NB4 (cell line): Measurements from ENCODE around the gene RTP4.

ENCODE experiments used
- DNase-seq: peaks from one replicate; pipeline ENCODE4 v3.0.0; 2010; ENCODE audit warnings: low read depth
- H3K4me3 ChIP-seq: one replicate; pipeline ENCODE4 v1.5.1; 2011; ENCODE audit warnings: mild to moderate bottlenecking, low read depth, low read length, moderate library complexity
- MYC ChIP-seq: IDR thresholded peaks from 2 replicates; pipeline ENCODE4 v1.6.1; 2011; ENCODE audit warnings: low read depth, low read length
- POLR2A ChIP-seq: IDR thresholded peaks from 2 replicates; pipeline ENCODE4 v1.6.1; 2011; ENCODE audit warnings: mild to moderate bottlenecking; ENCODE audit not compliant: insufficient read length; ENCODE audit errors: extremely low read depth
- TF ChIP-seq, protein P1 (sequence below): IDR thresholded peaks from one replicate; pipeline ENCODE4 v1.5.1; 2012; ENCODE audit warnings: low read depth, low read length
- TF ChIP-seq, protein P2 (sequence below): IDR thresholded peaks from 2 replicates; pipeline ENCODE4 v1.6.1; 2011; ENCODE audit warnings: low read depth, low read length

The RTP4 gene, protein sequence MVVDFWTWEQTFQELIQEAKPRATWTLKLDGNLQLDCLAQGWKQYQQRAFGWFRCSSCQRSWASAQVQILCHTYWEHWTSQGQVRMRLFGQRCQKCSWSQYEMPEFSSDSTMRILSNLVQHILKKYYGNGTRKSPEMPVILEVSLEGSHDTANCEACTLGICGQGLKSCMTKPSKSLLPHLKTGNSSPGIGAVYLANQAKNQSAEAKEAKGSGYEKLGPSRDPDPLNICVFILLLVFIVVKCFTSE

DNA sequence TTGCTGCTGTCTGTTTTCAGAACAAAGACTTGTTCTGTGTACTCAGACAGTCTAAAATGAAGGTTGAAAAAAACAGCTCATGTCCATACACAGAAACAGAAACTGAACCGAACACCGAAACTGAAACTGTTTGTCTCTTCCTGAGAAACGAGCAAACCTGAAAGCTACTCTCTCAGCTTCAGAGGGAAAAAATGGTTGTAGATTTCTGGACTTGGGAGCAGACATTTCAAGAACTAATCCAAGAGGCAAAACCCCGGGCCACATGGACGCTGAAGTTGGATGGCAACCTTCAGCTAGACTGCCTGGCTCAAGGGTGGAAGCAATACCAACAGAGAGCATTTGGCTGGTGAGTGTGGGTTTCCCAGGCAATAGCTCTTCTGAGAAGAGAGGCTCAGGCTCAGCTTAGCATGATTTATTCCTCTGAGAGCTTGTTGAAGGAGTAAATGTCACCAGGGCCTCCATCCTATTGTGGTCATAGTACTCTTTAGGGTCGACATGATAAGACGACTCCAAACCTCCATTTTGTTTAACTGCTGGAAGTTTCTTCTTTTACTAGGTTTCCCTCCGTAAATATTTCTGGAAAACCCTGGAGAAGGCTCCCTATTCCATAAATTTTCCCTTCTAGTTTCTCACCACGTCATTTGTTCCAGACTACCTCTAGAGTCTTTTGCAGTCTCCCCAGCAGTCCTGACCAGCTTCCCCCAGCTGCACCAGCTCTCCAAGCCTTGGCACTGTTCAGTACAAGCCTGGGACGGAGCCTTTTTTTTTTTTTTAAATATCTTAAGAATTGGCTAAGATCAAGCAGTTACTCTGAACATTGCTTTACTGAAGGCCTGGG lies at the start of gene RTP4:
TSS of gene RTP4 (plus strand) at position 135 of the 838 bp plus-strand sequence. CDS start at position 192, 57 bp downstream.
- peak; percentile 2 for DNase-seq
- no peak within 1 kb of the TSS for H3K4me3 ChIP-seq
- TF ChIP-seq, protein P1, sequence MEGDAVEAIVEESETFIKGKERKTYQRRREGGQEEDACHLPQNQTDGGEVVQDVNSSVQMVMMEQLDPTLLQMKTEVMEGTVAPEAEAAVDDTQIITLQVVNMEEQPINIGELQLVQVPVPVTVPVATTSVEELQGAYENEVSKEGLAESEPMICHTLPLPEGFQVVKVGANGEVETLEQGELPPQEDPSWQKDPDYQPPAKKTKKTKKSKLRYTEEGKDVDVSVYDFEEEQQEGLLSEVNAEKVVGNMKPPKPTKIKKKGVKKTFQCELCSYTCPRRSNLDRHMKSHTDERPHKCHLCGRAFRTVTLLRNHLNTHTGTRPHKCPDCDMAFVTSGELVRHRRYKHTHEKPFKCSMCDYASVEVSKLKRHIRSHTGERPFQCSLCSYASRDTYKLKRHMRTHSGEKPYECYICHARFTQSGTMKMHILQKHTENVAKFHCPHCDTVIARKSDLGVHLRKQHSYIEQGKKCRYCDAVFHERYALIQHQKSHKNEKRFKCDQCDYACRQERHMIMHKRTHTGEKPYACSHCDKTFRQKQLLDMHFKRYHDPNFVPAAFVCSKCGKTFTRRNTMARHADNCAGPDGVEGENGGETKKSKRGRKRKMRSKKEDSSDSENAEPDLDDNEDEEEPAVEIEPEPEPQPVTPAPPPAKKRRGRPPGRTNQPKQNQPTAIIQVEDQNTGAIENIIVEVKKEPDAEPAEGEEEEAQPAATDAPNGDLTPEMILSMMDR: no peak
- TF ChIP-seq MYC: no peak
- TF ChIP-seq, protein P2, sequence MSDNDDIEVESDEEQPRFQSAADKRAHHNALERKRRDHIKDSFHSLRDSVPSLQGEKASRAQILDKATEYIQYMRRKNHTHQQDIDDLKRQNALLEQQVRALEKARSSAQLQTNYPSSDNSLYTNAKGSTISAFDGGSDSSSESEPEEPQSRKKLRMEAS: no peak
- TF ChIP-seq POLR2A: no peak

DNA sequence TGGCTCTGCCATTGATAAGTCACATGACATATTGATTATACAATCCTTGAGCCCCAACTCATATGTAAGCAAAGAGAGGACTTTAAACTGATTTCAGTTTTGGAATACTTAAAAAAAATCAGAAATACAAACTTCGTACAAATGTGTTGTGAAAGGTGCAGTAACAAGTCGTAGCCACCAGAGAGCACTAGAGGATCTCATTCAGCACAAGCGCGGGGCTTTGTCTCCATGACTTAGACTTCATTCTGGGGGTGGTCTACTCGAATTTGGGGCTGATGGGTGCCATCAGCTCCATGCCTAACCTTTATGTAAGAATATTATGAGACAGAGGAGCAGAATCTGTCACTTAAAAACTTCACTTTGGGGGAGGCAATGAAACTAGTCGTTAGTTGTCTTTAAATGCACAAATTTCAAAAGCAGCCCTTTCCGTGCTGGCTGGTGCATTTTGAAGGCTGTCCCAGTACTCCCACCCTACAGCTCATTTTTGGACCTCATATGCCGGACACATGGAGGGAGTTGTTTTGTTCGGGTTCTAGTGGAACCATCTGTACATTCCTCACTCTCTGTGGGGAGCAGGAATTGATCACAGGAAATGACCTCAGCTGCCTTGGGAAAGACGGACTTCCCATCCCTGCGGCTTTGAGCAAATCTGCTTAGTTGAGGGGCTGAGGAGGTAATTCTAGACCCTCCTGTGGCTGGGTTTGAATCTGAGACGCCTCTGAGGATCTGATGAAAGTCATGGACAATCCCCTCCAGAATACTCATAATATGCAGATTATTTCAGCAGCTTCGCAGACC lies 49.2 kb upstream of the RTP4 start:
- no peak overlapping the region for H3K4me3 ChIP-seq
- TF ChIP-seq, protein P1: peak; percentile 68
- no peak for TF ChIP-seq POLR2A
- TF ChIP-seq, protein P2: no peak
- no peak for TF ChIP-seq MYC
- DNase-seq: peak; percentile 57

DNA sequence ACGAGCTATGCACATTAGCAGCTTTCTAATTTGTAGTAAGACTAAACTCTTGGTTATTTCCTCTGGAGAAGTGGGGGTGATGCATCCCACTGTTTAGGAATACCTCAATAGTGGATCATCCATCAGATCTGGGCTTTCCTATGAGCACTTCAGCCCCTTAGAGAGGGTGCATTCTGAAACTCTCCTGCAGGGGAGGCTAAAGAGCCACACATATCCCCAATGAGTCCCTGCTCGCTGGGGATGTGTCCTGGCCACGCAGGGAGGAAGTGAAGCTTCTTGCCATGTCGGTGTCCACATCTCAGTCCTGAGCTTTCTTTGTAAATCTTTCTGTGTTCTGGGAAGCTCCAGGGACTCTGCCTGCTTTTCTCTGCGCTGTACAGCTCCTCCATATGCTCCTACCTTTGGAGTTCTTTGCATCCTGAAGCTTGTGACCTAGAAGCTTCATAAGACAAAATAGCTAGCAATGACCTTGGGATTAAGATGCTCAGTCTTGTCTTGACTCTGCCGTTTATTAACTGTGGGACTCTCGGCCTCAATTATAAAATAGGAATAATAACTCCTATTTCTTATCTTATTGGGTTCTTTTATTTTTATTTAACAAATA lies 48.4 kb upstream of the RTP4 start:
- TF ChIP-seq, protein P2: no peak
- TF ChIP-seq, protein P1: peak; percentile 82
- H3K4me3 ChIP-seq: no peak overlapping the region

DNA sequence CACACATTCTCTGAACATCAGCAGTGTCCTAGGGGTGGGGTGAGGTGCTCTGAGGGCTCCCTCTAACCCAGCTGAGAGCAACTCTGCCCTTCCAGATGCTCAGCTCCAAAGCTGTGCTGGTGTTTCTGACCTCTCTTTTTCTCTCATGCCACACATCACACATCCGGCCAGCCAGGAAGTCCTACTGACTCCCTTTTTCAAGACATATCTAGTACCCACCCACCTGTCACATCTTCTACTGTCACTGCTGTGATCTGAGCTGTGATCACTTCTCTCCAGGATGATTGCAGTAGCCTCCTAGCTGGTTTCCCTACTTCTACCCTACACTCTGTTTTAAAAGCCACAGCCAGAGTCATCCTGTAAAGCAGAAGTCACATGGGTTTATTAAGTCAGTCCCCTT lies 46.4 kb upstream of the RTP4 start:
- DNase-seq: no peak
- H3K4me3 ChIP-seq: no peak overlapping the region
- TF ChIP-seq POLR2A (no peak), MYC (no peak)
- TF ChIP-seq, protein P2: no peak
- TF ChIP-seq, protein P1: no peak

More for the DNA sequence above, 48.4 kb upstream of the RTP4 start:
- DNase-seq: peak; percentile 70

DNA sequence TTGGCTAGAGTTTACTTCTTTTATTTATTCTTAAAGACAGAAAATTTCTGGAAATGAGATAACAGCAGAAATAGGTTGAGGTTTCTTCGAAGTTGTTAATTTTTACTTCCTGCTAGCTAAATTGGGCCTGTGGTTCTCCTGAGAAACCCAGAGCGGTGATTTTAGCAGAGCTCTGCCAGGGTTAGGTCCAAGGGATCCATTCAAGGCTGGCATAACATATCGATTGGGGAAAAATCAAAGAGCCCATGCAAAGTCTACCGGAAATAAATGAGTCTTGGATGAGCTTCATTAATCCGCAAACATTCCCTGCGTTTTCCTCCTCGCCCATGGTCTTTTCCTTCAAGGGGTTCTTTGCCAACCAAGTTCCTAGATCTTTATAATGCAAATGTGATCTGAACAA lies 45.9 kb upstream of the RTP4 start:
- TF ChIP-seq, protein P1: no peak
- no peak for TF ChIP-seq MYC
- TF ChIP-seq, protein P2: no peak
- TF ChIP-seq POLR2A: no peak
- no peak for DNase-seq

More for the DNA sequence above, 45.9 kb upstream of the RTP4 start:
- no peak overlapping the region for H3K4me3 ChIP-seq
